Measurements from ENCODE around the gene TRPT1.

GRCh38 chr11:64178951-64179639 lies 46.9 kb downstream of the TRPT1 start:
- TF ChIP-seq HDAC2 (IDR thresholded peaks at IDR 0.05) (no peak), MLLT1 (IDR thresholded peaks at IDR 0.05) (no peak), PHF20 (IDR thresholded peaks at IDR 0.05; ENCODE audit: partially characterized antibody) (no peak), NRF1 (conservative IDR thresholded peaks at IDR 0.05 in 1 of 2, IDR thresholded peaks at IDR 0.05 in 1 of 2) (no peak), MAFG (tag; conservative IDR thresholded peaks at IDR 0.05) (no peak), RFX1 (IDR thresholded peaks at IDR 0.05) (no peak), SMAD3 (CRISPR knock-in tag; conservative IDR thresholded peaks at IDR 0.05) (no peak), BHLHE40 (IDR thresholded peaks at IDR 0.05; ENCODE audit: low read length) (no peak)
- TF ChIP-seq, protein P1, sequence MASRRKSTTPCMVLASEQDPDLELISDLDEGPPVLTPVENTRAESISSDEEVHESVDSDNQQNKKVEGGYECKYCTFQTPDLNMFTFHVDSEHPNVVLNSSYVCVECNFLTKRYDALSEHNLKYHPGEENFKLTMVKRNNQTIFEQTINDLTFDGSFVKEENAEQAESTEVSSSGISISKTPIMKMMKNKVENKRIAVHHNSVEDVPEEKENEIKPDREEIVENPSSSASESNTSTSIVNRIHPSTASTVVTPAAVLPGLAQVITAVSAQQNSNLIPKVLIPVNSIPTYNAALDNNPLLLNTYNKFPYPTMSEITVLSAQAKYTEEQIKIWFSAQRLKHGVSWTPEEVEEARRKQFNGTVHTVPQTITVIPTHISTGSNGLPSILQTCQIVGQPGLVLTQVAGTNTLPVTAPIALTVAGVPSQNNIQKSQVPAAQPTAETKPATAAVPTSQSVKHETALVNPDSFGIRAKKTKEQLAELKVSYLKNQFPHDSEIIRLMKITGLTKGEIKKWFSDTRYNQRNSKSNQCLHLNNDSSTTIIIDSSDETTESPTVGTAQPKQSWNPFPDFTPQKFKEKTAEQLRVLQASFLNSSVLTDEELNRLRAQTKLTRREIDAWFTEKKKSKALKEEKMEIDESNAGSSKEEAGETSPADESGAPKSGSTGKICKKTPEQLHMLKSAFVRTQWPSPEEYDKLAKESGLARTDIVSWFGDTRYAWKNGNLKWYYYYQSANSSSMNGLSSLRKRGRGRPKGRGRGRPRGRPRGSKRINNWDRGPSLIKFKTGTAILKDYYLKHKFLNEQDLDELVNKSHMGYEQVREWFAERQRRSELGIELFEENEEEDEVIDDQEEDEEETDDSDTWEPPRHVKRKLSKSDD (conservative IDR thresholded peaks at IDR 0.05; ENCODE audit: low read length): no peak
